ENCODE results near the gene FEZF1. TPM values are rescaled to one million over a fixed set of nuclear protein-coding genes. Genes with fewer than 3 reads are reported as not detected.

Gene FEZF1
- total RNA-seq, 1 experiment from 2014 or later: not detected

DNA sequence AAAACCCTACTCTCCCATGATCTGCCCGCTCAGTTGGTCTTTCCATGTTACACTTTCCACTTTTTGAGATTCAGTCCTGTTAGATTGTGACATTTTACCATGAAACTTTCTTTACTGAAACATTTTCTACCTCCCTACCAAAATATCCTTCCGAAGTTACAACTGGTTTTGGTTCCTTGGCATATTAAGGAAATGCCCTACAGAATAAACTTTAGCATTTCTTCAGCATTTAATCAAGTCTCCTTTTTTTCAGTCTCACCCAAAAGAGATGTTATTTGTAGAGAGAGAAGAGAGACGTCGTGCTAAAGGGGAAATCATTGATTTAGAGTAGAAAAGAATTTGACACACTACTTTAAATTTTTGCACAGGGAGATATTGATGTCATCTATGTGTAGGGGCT, 9.7 kb upstream of the FEZF1 start:
- no peaks in the 10 kb centered on the region for H3K9me3 ChIP-seq (ENCODE audit: control insufficient read depth, insufficient read depth, low read depth, low read length)
- in situ Hi-C loops (cut with HindIII; ENCODE audit: low pct_unique_long_range_greater_than_20kb, low sequenced_read_pairs): no loop called here
- ChIA-PET CTCF (no interaction called here), POLR2A (no interaction called here)
- intact Hi-C loops (cut with micrococcal nuclease; ENCODE audit: unreplicated experiment): no loop called here
- TF ChIP-seq, protein P1, sequence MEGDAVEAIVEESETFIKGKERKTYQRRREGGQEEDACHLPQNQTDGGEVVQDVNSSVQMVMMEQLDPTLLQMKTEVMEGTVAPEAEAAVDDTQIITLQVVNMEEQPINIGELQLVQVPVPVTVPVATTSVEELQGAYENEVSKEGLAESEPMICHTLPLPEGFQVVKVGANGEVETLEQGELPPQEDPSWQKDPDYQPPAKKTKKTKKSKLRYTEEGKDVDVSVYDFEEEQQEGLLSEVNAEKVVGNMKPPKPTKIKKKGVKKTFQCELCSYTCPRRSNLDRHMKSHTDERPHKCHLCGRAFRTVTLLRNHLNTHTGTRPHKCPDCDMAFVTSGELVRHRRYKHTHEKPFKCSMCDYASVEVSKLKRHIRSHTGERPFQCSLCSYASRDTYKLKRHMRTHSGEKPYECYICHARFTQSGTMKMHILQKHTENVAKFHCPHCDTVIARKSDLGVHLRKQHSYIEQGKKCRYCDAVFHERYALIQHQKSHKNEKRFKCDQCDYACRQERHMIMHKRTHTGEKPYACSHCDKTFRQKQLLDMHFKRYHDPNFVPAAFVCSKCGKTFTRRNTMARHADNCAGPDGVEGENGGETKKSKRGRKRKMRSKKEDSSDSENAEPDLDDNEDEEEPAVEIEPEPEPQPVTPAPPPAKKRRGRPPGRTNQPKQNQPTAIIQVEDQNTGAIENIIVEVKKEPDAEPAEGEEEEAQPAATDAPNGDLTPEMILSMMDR (IDR thresholded peaks at IDR 0.05): no peak
- TF ChIP-seq TCF7L2 (IDR thresholded peaks at IDR 0.05; ENCODE audit: low read depth, low read length): no peak
- TF ChIP-seq, protein P2, sequence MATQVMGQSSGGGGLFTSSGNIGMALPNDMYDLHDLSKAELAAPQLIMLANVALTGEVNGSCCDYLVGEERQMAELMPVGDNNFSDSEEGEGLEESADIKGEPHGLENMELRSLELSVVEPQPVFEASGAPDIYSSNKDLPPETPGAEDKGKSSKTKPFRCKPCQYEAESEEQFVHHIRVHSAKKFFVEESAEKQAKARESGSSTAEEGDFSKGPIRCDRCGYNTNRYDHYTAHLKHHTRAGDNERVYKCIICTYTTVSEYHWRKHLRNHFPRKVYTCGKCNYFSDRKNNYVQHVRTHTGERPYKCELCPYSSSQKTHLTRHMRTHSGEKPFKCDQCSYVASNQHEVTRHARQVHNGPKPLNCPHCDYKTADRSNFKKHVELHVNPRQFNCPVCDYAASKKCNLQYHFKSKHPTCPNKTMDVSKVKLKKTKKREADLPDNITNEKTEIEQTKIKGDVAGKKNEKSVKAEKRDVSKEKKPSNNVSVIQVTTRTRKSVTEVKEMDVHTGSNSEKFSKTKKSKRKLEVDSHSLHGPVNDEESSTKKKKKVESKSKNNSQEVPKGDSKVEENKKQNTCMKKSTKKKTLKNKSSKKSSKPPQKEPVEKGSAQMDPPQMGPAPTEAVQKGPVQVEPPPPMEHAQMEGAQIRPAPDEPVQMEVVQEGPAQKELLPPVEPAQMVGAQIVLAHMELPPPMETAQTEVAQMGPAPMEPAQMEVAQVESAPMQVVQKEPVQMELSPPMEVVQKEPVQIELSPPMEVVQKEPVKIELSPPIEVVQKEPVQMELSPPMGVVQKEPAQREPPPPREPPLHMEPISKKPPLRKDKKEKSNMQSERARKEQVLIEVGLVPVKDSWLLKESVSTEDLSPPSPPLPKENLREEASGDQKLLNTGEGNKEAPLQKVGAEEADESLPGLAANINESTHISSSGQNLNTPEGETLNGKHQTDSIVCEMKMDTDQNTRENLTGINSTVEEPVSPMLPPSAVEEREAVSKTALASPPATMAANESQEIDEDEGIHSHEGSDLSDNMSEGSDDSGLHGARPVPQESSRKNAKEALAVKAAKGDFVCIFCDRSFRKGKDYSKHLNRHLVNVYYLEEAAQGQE (IDR thresholded peaks at IDR 0.05; ENCODE audit: insufficient read depth in 1 of 2, low read depth in 2 of 2, low read length in 1 of 2): no peak
- peaks cover 56% of the 10 kb centered on the region for H3K27me3 ChIP-seq (ENCODE audit: control insufficient read depth, insufficient read depth, low read length)
- ATAC-seq: no peak
- no peak overlapping the region for H3K27ac ChIP-seq (ENCODE audit: low read length)
- peaks cover 3% of the 10 kb centered on the region; the same call in 1 of the 2 replicates for H3K4me1 ChIP-seq (ENCODE audit: control insufficient read depth, insufficient read depth, low read length)
- DNase-seq (ENCODE audit: low read depth, low spot score): no peak
- no TSS peak for BruUV-seq (replicated peaks)
- H3K4me3 ChIP-seq (ENCODE audit: low read depth in 2 of 2, low read length in 2 of 2): no peak overlapping the region
- H3K36me3 ChIP-seq (ENCODE audit: control insufficient read depth, insufficient read depth, low read length): no peaks in the 10 kb centered on the region

- in situ Hi-C loops (cut with HindIII; ENCODE audit: low pct_unique_long_range_greater_than_20kb, low sequenced_read_pairs) (no loop called here), intact Hi-C loops (cut with micrococcal nuclease; ENCODE audit: unreplicated experiment) (no loop called here)
- ChIA-PET POLR2A (no interaction called here), CTCF (no interaction called here)
- Histone ChIP-seq H3K4me1 (ENCODE audit: control insufficient read depth, insufficient read depth, low read length) (peaks cover 3% of the 10 kb centered on the region; the same call in 1 of the 2 replicates), H3K27ac (ENCODE audit: low read length) (no peak overlapping the region), H3K36me3 (ENCODE audit: control insufficient read depth, insufficient read depth, low read length) (no peaks in the 10 kb centered on the region), H3K27me3 (ENCODE audit: control insufficient read depth, insufficient read depth, low read length) (peaks cover 56% of the 10 kb centered on the region), H3K4me3 (ENCODE audit: low read depth in 2 of 2, low read length in 2 of 2) (no peak overlapping the region), H3K9me3 (ENCODE audit: control insufficient read depth, insufficient read depth, low read depth, low read length) (no peaks in the 10 kb centered on the region)
- no peak for ATAC-seq
- no TSS peak for BruUV-seq (replicated peaks)
- no peak for DNase-seq (ENCODE audit: low read depth, low spot score)
- TF ChIP-seq, protein P1 (IDR thresholded peaks at IDR 0.05): no peak
- TF ChIP-seq, protein P2 (IDR thresholded peaks at IDR 0.05; ENCODE audit: insufficient read depth in 1 of 2, low read depth in 2 of 2, low read length in 1 of 2): no peak
- TF ChIP-seq POLR2AphosphoS5 (IDR thresholded peaks at IDR 0.05; ENCODE audit: low read depth, low read length) (no peak), SIN3A (IDR thresholded peaks at IDR 0.05; ENCODE audit: borderline replicate concordance, insufficient read depth, low read depth, low read length) (no peak), TCF7L2 (IDR thresholded peaks at IDR 0.05; ENCODE audit: low read depth, low read length) (no peak)
Observed at GRCh38 chr7:122312789-122313188, 8.2 kb upstream of the FEZF1 start.
